NCI-H128 (cell line): Measurements from ENCODE around the gene ZNF512B.
"Not testable (repeated sequence)": the region's sequence is repeated elsewhere in the genome, so short reads cannot be mapped to it uniquely, and the experiment has no call there.

Experiments
- DNase-seq: peaks from one replicate; lab custom pipeline; 2025; ENCODE audit not compliant: unreplicated experiment; lab: John Stamatoyannopoulos, UW

The ZNF512B gene

GRCh38 chr20:63963784-63964301 is 5.9 kb downstream of the ZNF512B start:
- DNase-seq: no peak

GRCh38 chr20:63963348-63963741 is 6.4 kb downstream of the ZNF512B start:
- DNase-seq: no peak

- no peak for DNase-seq
These were observed 7.0 kb downstream of the ZNF512B start for GRCh38 chr20:63962426-63963347.

GRCh38 chr20:63961664-63962425 is 7.9 kb downstream of the ZNF512B start:
- no peak for DNase-seq

GRCh38 chr20:63960654-63961621 is 8.8 kb downstream of the ZNF512B start:
- DNase-seq: not testable (repeated sequence)

GRCh38 chr20:63959699-63960075 is 10.0 kb downstream of the ZNF512B start:
- no peak for DNase-seq

GRCh38 chr20:63958964-63959698 is 10.6 kb downstream of the ZNF512B start:
- no peak for DNase-seq

- DNase-seq: no peak
These were observed 11.3 kb downstream of the ZNF512B start for GRCh38 chr20:63958471-63958870.

GRCh38 chr20:63957690-63958441 is 11.9 kb downstream of the ZNF512B start:
- DNase-seq: no peak

GRCh38 chr20:63957004-63957689 is 12.6 kb downstream of the ZNF512B start:
- DNase-seq: no peak

GRCh38 chr20:63956664-63957003 is 13.1 kb downstream of the ZNF512B start:
- DNase-seq: no peak

- peak; percentile 71 for DNase-seq
These were observed 13.7 kb downstream of the ZNF512B start, which contains the start of gene UCKL1 for GRCh38 chr20:63955827-63956663. UCKL1 (minus strand) TSS chr20:63956416; CDS start chr20:63956372, 44 bp downstream.

- no peak for DNase-seq
These were observed 14.4 kb downstream of the ZNF512B start for GRCh38 chr20:63955281-63955826.

GRCh38 chr20:63953764-63954429 is 15.8 kb downstream of the ZNF512B start:
- no peak for DNase-seq

GRCh38 chr20:63952769-63953168 is 17.0 kb downstream of the ZNF512B start:
- DNase-seq: no peak

- DNase-seq: no peak
These were observed 17.6 kb downstream of the ZNF512B start for GRCh38 chr20:63952210-63952535.
